Activated naive CD8-positive, alpha-beta T cell treated with anti-CD3 and anti-CD28 coated beads, Interleukin-2, amount 10 ng/mL, durations not matched to agents 7 days and 5 days (primary cell): ENCODE results near the gene RPL31. TPM values are rescaled to one million over a fixed set of nuclear protein-coding genes. Genes with fewer than 3 reads are reported as not detected.

Source experiments
- ATAC-seq: fragments of 150-1000 bp; cut with Tn5 transposase; one replicate; pipeline ENCODE4 v1.10.0; 2021; ENCODE audit warnings: low read depth, moderate library complexity
- POLR2A ChIA-PET: fragments of 350-600 bp; sonication (Branson Sonifier 250); formaldehyde crosslinking; loops from one replicate; lab custom pipeline; 2021; ENCODE audit warnings: antibody characterized with exemption; lab: Charles Lee
- DNase-seq: peaks from one replicate; pipeline ENCODE4 v3.0.0; 2021
- H3K27ac Mint-ChIP-seq: one replicate; pipeline ENCODE4 v1.8.0; 2022; ENCODE audit warnings: mild to moderate bottlenecking, mixed read lengths
- H3K27me3 Mint-ChIP-seq: one replicate; pipeline ENCODE4 v1.8.0; 2022; ENCODE audit warnings: mild to moderate bottlenecking, moderate library complexity, mixed read lengths
- H3K36me3 Mint-ChIP-seq: one replicate; pipeline ENCODE4 v1.8.0; 2021; ENCODE audit warnings: mild to moderate bottlenecking, mixed read lengths
- H3K4me1 Mint-ChIP-seq: one replicate; pipeline ENCODE4 v1.8.0; 2021; ENCODE audit warnings: mixed read lengths
- H3K4me3 Mint-ChIP-seq: one replicate; pipeline ENCODE4 v1.8.0; 2022; ENCODE audit warnings: mild to moderate bottlenecking, moderate library complexity, mixed read lengths
- H3K9me3 Mint-ChIP-seq: one replicate; pipeline ENCODE4 v1.8.0; 2021; ENCODE audit warnings: mixed read lengths
- total RNA-seq, 2 experiments: library from RNA; stranded (reverse); gene quantifications; one replicate each; pipeline ENCODE4 v1.2.3, GENCODE V29; 2021

Gene RPL31
- total RNA-seq, 2 experiments from 2014 or later: 1,575 to 1,632 TPM

DNA sequence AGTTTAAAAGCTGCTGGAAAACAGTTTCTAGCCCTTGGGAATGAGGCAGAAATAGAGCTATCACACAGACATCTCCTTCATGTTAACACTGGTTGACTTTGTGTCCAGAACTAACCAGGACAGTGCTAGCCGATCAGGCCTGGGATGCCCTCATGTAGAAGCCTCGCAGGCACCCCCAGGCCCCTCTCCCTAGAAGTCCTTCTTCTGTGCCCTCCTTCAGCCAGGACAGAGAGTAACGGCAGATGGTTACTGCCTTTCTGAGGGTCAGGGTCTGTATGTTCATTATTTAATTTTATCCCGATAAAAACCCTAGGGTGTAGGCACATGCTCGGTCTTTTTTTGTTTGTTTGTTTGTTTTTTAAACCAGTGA lies 10.7 kb upstream of the RPL31 start:
- POLR2A ChIA-PET: interaction anchor here (0.6 kb wide), 1 partner anchor 17 kb away, joined by 3 read pairs; no protein-coding TSS in a partner anchor
- no peaks in the 10 kb centered on the region for H3K9me3 Mint-ChIP-seq
- H3K4me1 Mint-ChIP-seq: peaks cover 3% of the 10 kb centered on the region
- no peaks in the 10 kb centered on the region for H3K27me3 Mint-ChIP-seq
- DNase-seq (no peak), ATAC-seq (no peak)
- no peak overlapping the region for H3K27ac Mint-ChIP-seq
- no peak overlapping the region for H3K4me3 Mint-ChIP-seq
- H3K36me3 Mint-ChIP-seq: no peaks in the 10 kb centered on the region

DNA sequence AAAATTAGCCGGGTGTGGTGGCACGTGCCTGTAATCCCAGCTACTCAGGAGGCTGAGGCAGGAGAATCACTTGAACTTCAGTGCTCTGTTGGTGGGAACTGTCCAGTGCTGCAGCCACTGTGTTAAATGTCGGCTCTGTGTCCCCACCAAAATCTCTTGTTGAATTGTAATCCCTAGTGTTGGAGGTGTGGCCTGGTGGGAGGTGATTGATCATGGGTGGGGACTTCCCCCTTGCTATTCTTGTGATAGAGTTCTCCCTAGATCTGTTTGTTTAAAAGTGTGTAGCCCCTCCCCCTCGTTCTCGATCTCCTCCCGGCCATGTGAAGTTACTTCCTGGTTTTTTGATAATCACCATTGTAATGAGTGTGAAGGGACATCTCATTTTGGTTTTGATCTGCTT lies 9.8 kb upstream of the RPL31 start:
- Mint-ChIP-seq H3K4me1 (peaks cover 3% of the 10 kb centered on the region), H3K36me3 (no peaks in the 10 kb centered on the region), H3K27me3 (no peaks in the 10 kb centered on the region), H3K9me3 (no peaks in the 10 kb centered on the region), H3K27ac (peak overlapping the region; percentile 54), H3K4me3 (no peak overlapping the region)
- POLR2A ChIA-PET: no interaction called here
- no peak for ATAC-seq
- DNase-seq: no peak

DNA sequence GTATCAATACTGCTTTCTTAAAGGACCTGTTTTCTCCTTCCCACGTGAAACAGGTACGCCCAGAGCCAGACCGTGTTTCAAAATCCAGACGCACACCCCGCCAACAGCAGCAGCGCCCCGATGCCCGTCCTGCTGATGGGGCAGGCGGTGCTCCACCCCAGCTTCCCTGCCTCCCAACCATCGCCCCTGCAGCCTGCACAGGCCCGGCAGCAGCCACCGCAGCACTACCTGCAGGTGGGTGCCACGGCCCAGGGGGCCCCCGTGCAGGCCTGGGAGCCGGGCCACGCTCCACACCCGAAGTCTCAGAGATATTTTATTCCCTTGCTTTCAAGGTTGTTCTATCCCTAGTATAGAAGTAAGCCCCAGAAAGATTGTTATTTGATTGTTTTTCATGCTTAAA lies 8.8 kb upstream of the RPL31 start:
- DNase-seq: no peak
- Mint-ChIP-seq H3K4me3 (no peak overlapping the region), H3K27ac (no peak overlapping the region), H3K9me3 (no peaks in the 10 kb centered on the region), H3K4me1 (peaks cover 3% of the 10 kb centered on the region), H3K36me3 (no peaks in the 10 kb centered on the region), H3K27me3 (no peaks in the 10 kb centered on the region)
- POLR2A ChIA-PET: no interaction called here
- no peak for ATAC-seq

DNA sequence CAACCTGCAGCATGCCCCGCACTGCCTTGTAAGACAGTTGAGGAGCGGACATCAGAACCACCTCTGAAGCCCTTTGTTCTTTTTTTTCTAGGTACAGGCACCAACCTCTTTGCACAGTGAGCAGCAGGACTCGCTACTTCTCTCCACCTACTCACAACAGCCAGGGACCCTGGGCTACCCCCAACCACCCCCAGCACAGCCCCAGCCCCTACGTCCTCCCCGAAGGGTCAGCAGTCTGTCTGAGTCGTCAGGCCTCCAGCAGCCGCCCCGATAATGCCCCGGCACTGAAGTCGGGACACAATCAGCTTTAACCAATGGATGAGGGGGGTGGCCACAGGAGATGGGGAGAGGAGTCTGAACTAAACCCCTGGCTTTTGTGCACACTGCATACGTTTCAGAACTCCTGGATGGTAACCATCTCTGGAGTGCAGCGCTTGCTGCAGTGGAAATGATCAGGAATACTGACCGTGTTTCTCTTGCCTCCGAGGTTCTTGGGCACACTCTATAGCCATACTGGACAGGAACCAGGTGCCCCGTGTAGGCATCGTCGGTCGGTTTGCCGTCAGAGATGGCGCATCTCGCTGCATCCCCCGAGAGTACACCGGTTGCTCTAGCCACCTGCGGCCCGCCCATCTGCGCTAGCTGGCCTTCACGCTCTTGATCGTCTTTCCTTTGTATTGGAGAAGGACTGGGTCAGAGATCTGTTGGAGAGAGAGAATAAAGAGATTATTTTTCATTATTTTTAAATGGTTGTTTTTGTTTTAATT lies 6.6 kb upstream of the RPL31 start:
- no peaks in the 10 kb centered on the region for H3K36me3 Mint-ChIP-seq
- no peaks in the 10 kb centered on the region for H3K9me3 Mint-ChIP-seq
- no peaks in the 10 kb centered on the region for H3K27me3 Mint-ChIP-seq
- DNase-seq: no peak
- no peak overlapping the region for H3K4me3 Mint-ChIP-seq
- ATAC-seq: no peak
- peaks cover 3% of the 10 kb centered on the region for H3K4me1 Mint-ChIP-seq
- H3K27ac Mint-ChIP-seq: no peak overlapping the region
- POLR2A ChIA-PET: no interaction called here

DNA sequence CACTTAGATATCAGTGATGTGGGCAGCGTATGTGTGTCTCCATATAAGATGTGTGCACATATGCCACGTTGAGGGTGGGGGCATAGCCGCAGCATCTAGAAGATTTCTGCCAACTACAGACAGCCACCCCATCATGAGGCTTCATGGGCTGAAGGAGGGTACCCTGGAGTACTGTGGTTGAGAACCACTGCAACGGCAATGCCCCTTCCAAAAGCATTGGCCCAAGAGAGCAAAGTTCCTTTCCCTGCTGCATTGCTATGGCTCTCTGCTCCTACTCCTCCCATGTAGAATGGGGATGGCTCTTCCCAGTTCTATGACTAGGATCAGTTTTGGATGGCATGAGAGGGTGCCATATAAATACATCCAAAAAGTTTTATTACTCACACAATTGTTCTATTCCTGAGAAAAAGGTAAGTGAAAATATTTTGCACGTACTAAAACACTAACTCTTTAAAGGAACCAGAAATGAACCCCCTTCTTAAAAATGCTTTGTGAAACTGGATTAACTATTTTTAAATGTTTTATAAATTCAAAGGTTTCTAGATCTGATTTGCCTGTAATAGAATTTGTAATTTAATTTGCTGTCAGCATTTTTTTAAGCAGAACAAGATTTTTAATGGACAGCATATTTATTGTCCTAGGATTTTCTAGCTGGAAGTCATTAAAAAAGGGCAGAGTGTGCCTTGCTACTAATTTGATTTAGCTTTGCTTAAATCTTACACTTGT lies 4.4 kb upstream of the RPL31 start:
- POLR2A ChIA-PET: no interaction called here
- Mint-ChIP-seq H3K4me3 (no peak overlapping the region), H3K4me1 (peaks cover 7% of the 10 kb centered on the region), H3K36me3 (peaks cover under 1% of the 10 kb centered on the region), H3K9me3 (no peaks in the 10 kb centered on the region), H3K27me3 (no peaks in the 10 kb centered on the region), H3K27ac (no peak overlapping the region)
- ATAC-seq (no peak), DNase-seq (no peak)

DNA sequence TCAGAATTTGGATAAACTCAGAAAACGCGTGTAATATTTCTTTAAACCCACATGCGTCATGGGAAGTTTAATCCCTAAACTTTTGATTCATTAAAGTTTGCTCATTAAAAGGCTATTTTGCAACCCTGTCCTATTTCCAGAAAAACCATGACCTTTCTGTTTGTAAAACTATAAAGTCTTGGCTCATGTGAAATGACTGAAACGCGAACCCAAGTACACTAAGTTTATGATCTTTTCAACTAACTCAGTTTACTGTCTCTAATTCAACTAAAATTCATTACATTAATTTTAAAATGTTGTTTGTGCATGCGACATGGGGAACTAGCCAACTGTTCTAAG lies 3.9 kb upstream of the RPL31 start:
- POLR2A ChIA-PET: no interaction called here

DNA sequence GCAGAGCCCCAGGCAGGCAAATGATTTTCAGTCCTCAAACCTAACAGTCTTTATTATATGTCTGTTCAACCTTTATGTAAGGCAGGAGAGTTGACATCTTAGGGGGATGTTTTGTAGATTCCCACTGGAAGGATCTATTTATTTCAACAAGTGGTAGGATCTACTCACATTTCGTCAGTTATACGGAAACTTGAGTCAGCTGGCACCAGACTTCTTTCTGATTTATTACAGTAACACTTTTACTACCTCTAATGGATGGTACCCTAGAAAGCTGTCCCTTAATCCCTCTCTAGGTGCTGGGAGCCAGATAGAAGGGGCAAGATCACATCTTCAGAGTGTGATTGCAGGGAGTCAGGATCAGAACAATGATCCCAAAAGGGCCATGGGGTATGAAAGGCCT lies 2.1 kb upstream of the RPL31 start:
- Mint-ChIP-seq H3K4me3 (no peak overlapping the region), H3K36me3 (peaks cover 24% of the 10 kb centered on the region), H3K9me3 (no peaks in the 10 kb centered on the region), H3K27me3 (no peaks in the 10 kb centered on the region), H3K4me1 (peaks cover 24% of the 10 kb centered on the region), H3K27ac (no peak overlapping the region)
- POLR2A ChIA-PET: no interaction called here
- DNase-seq: no peak
- ATAC-seq: no peak

More for the DNA sequence above, 3.9 kb upstream of the RPL31 start:
- Mint-ChIP-seq H3K27me3 (no peaks in the 10 kb centered on the region), H3K4me3 (no peak overlapping the region), H3K4me1 (peaks cover 7% of the 10 kb centered on the region), H3K27ac (no peak overlapping the region), H3K9me3 (no peaks in the 10 kb centered on the region), H3K36me3 (peaks cover 6% of the 10 kb centered on the region)
- ATAC-seq (no peak), DNase-seq (no peak)

DNA sequence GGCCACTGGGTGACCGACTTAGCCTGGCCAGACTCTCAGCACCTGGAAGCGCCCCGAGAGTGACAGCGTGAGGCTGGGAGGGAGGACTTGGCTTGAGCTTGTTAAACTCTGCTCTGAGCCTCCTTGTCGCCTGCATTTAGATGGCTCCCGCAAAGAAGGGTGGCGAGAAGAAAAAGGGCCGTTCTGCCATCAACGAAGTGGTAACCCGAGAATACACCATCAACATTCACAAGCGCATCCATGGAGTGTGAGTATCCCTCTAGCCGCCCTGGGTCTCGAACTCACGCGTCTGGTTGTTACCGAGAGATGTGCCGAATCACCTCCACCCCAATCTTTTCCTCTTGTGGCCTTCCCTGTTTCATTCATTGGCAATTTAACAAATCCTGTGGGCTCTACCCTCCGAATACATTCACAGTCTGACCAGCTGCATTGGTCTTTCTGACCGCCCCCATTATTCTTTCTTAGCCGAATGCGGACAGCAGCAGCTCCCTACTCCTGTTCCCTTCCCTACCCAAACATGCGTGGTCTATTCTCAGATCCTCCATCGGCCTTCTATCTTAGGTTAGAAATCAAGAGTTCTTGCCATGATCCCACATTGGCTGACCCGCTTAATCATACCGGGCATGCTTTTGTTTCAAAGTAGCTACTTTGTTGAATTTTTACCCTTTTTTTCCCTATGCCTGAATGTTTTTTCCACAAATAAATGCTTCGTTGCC lies 631 bp downstream of the RPL31 start:
- DNase-seq: no peak
- Mint-ChIP-seq H3K4me1 (peaks cover 37% of the 10 kb centered on the region), H3K36me3 (peaks cover 35% of the 10 kb centered on the region), H3K27me3 (no peaks in the 10 kb centered on the region), H3K27ac (peak overlapping the region; percentile 97), H3K9me3 (no peaks in the 10 kb centered on the region), H3K4me3 (peak overlapping the region; percentile 98)
- no peak for ATAC-seq
- POLR2A ChIA-PET: interaction anchor here (0.7 to 2.3 kb wide), 9 partner anchors 62 to 440 kb away, joined by 3 to 17 read pairs (median 6); partner anchors contain the start of genes CNOT11 and PDCL3

DNA sequence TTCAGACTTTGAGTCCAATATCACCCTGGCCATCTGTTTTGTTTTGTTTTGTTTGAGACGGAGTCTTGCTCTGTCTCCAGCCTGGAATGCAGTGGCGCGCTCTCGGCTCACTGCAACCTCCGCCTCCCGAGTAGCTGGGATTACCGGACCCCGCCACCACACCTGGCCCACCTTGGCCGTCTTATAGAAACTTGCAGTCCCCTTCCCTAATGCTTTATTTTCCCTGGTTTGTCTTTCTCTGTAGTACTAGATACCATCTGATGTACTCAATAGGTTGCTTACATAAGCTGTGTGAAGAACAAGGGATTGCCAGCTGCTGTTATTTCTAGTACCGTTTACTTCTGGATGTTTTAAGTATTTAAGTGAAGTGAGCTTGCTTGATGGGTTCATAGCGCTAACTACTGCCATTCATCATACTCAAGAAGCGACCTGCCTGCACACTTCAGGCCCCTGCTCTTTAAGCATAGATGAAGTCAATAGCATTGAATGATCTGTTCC lies 1.2 kb downstream of the RPL31 start:
- peak overlapping the region; percentile 98 for H3K4me3 Mint-ChIP-seq
- peaks cover 39% of the 10 kb centered on the region for H3K4me1 Mint-ChIP-seq
- peaks cover 37% of the 10 kb centered on the region for H3K36me3 Mint-ChIP-seq
- H3K27ac Mint-ChIP-seq: peak overlapping the region; percentile 97
- H3K27me3 Mint-ChIP-seq: no peaks in the 10 kb centered on the region
- DNase-seq (no peak), ATAC-seq (no peak)
- POLR2A ChIA-PET: interaction anchor here (1.8 to 2.3 kb wide), 2 partner anchors 202 to 440 kb away, joined by 7 to 17 read pairs; partner anchors contain the start of gene PDCL3
- no peaks in the 10 kb centered on the region for H3K9me3 Mint-ChIP-seq

DNA sequence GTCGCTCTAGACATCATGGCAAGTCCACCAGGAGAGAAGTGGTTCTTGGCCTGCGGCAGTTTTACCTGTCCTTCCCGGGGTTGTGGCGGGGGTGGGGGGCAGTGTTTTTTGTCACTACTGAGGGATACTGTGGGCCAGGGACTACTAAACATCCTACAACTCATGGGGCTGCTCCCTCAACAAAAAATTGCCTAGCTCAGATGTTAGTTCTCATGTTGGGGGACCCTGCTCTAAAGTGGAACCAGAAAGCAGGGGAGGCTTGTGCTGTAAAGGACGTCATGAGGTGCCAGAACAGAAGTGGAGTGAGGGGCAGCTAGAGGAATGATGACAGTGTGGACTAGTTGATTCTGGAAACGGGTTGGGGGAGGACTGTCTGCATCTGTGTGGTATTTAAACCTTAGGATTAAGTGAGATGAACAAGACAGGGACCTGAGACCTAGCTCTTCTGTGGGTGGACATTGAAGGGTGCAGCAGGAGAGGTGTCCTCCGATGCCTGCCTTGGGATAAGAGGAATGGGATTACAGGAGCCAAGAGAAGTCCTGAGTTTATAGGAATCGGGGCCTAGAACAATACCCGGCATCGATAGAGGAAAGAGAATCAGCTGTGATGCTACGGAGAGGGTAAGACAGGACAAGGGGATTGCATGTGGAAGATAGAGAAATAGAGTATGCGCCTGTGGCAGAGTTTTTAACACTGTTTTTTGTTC lies 2.7 kb downstream of the RPL31 start:
- ATAC-seq (no peak), DNase-seq (no peak)
- Mint-ChIP-seq H3K36me3 (peaks cover 43% of the 10 kb centered on the region), H3K27me3 (no peaks in the 10 kb centered on the region), H3K9me3 (no peaks in the 10 kb centered on the region), H3K4me3 (peak overlapping the region; percentile 98), H3K27ac (peak overlapping the region; percentile 33), H3K4me1 (peaks cover 39% of the 10 kb centered on the region)
- POLR2A ChIA-PET: interaction anchor here (0.9 kb wide), 1 partner anchor 324 kb away, joined by 3 read pairs; no protein-coding TSS in a partner anchor

DNA sequence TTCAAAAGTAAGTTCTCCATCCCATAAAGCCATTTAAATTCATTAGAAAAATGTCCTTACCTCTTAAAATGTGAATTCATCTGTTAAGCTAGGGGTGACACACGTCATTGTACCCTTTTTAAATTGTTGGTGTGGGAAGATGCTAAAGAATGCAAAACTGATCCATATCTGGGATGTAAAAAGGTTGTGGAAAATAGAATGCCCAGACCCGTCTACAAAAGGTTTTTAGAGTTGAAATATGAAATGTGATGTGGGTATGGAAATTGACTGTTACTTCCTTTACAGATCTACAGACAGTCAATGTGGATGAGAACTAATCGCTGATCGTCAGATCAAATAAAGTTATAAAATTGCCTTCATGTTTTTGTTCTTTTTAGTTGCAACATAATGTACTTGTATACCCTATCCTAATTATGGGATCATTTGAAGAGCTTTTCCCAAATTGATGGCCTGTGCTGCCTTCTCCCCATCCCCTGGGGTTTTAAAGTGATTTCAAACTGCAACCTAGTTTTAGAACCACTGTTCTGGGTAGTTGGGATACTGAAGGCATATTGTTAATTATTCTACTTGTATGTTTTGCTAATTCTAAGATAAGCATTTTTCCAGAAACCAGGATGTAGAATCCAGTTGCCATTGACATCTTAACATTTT lies 4.1 kb downstream of the RPL31 start:
- H3K27ac Mint-ChIP-seq: peak overlapping the region; percentile 0
- DNase-seq: no peak
- no peaks in the 10 kb centered on the region for H3K27me3 Mint-ChIP-seq
- no peaks in the 10 kb centered on the region for H3K9me3 Mint-ChIP-seq
- H3K36me3 Mint-ChIP-seq: peaks cover 43% of the 10 kb centered on the region
- H3K4me3 Mint-ChIP-seq: no peak overlapping the region
- H3K4me1 Mint-ChIP-seq: peaks cover 39% of the 10 kb centered on the region
- POLR2A ChIA-PET: no interaction called here
- ATAC-seq: no peak
